H9 (cell line): ENCODE data around the gene NUP35. TPM values are rescaled to one million over a fixed set of nuclear protein-coding genes. Genes with fewer than 3 reads are reported as not detected.

Source experiments
- DNase-seq: peaks from one replicate; pipeline ENCODE4 v3.0.0-alpha.2; 2017
- H2AFZ ChIP-seq: one replicate; pipeline ENCODE4 v1.6.1; 2013; ENCODE audit warnings: mild to moderate bottlenecking, low read length, control low read depth, moderate library complexity
- H2AK5ac ChIP-seq: 2 replicates; pipeline ENCODE4 v1.6.1; 2013; ENCODE audit warnings: low read length, control low read depth, mixed read lengths; ENCODE audit not compliant: insufficient read length
- H2BK120ac ChIP-seq: one replicate; pipeline ENCODE4 v1.6.1; 2013; ENCODE audit warnings: low read depth, mild to moderate bottlenecking, low read length, control low read depth, inconsistent platforms; ENCODE audit not compliant: poor library complexity, severe bottlenecking
- H2BK12ac ChIP-seq: 2 replicates; pipeline ENCODE4 v1.6.1; 2013; ENCODE audit warnings: low read length, control low read depth, mixed read lengths, low read depth; ENCODE audit not compliant: insufficient read length
- H2BK15ac ChIP-seq: 2 replicates; pipeline ENCODE4 v1.6.1; 2013; ENCODE audit warnings: low read depth, low read length, control low read depth
- H2BK20ac ChIP-seq: one replicate; pipeline ENCODE4 v1.6.1; 2013; ENCODE audit warnings: low read depth, mild to moderate bottlenecking, low read length, control low read depth, inconsistent platforms; ENCODE audit not compliant: poor library complexity, severe bottlenecking
- H2BK5ac ChIP-seq: 2 replicates; pipeline ENCODE4 v1.6.1; 2013; ENCODE audit warnings: low read length, control low read depth, mixed read lengths; ENCODE audit not compliant: insufficient read length
- H3K14ac ChIP-seq: 2 replicates; pipeline ENCODE4 v1.6.1; 2013; ENCODE audit warnings: low read length, control low read depth; ENCODE audit not compliant: insufficient read depth
- H3K18ac ChIP-seq: 2 replicates; pipeline ENCODE4 v1.6.1; 2013; ENCODE audit warnings: low read depth, mild to moderate bottlenecking, mixed read lengths, low read length, control low read depth; ENCODE audit not compliant: insufficient read length
- H3K23ac ChIP-seq: 2 replicates; pipeline ENCODE4 v1.6.1; 2013; ENCODE audit warnings: low read length, control low read depth, mixed read lengths, low read depth; ENCODE audit not compliant: insufficient read length
- H3K23me2 ChIP-seq: 2 replicates; pipeline ENCODE4 v1.6.1; 2013; ENCODE audit warnings: low read depth, mild to moderate bottlenecking, mixed read lengths, low read length, control low read depth; ENCODE audit not compliant: insufficient read length, poor library complexity, severe bottlenecking
- H3K27ac ChIP-seq: 2 replicates; pipeline ENCODE4 v1.5.1; 2013; ENCODE audit warnings: low read length, control low read depth, mixed read lengths, low read depth; ENCODE audit not compliant: insufficient read length
- H3K27me3 ChIP-seq: 2 replicates; pipeline ENCODE4 v1.6.1; 2013; ENCODE audit warnings: low read length, control low read depth, inconsistent platforms; ENCODE audit not compliant: insufficient read depth
- H3K4ac ChIP-seq: 2 replicates; pipeline ENCODE4 v1.6.1; 2013; ENCODE audit warnings: low read depth, mild to moderate bottlenecking, control low read depth, inconsistent platforms, low read length, moderate library complexity
- H3K4me1 ChIP-seq: 2 replicates; pipeline ENCODE4 v1.6.1; 2013; ENCODE audit warnings: low read length, control low read depth, inconsistent platforms; ENCODE audit not compliant: insufficient read depth
- H3K4me2 ChIP-seq: 2 replicates; pipeline ENCODE4 v1.6.1; 2013; ENCODE audit warnings: low read length, control low read depth, mixed read lengths; ENCODE audit not compliant: insufficient read length, insufficient read depth
- H3K56ac ChIP-seq: 2 replicates; pipeline ENCODE4 v1.6.1; 2013; ENCODE audit warnings: low read depth, mild to moderate bottlenecking, mixed read lengths, low read length, control low read depth; ENCODE audit not compliant: insufficient read length
- H3K79me1 ChIP-seq: 2 replicates; pipeline ENCODE4 v1.6.1; 2013; ENCODE audit warnings: low read depth, mild to moderate bottlenecking, moderate library complexity, low read length, control low read depth, inconsistent platforms; ENCODE audit not compliant: insufficient read depth, poor library complexity, severe bottlenecking
- H3K79me2 ChIP-seq: 2 replicates; pipeline ENCODE4 v1.6.1; 2013; ENCODE audit warnings: low read length, control low read depth, inconsistent platforms; ENCODE audit not compliant: insufficient read depth
- H3K9ac ChIP-seq: 2 replicates; pipeline ENCODE4 v1.6.1; 2013; ENCODE audit warnings: low read length, control low read depth, mixed read lengths; ENCODE audit not compliant: insufficient read length; ENCODE audit errors: extremely low read depth
- H3K9me3 ChIP-seq: one replicate; pipeline ENCODE4 v1.6.1; 2013; ENCODE audit warnings: low read depth, low read length, inconsistent platforms; ENCODE audit not compliant: control insufficient read depth
- H3T11ph ChIP-seq: one replicate; pipeline ENCODE4 v1.6.1; 2013; ENCODE audit warnings: mild to moderate bottlenecking, low read length, control low read depth, inconsistent platforms
- H4K20me1 ChIP-seq: one replicate; pipeline ENCODE4 v1.6.1; 2013; ENCODE audit not compliant: control insufficient read depth, insufficient read length, insufficient read depth
- H4K5ac ChIP-seq: 2 replicates; pipeline ENCODE4 v1.6.1; 2013; ENCODE audit warnings: low read depth, mild to moderate bottlenecking, mixed read lengths, low read length, control low read depth; ENCODE audit not compliant: insufficient read length
- H4K8ac ChIP-seq: replicated peaks from 2 replicates; pipeline ENCODE4 v1.6.1; 2013; ENCODE audit warnings: low read length, control low read depth, mixed read lengths, low read depth; ENCODE audit not compliant: insufficient read length
- H4K91ac ChIP-seq: 2 replicates; pipeline ENCODE4 v1.6.1; 2013; ENCODE audit warnings: low read depth, mild to moderate bottlenecking, moderate library complexity, mixed read lengths, low read length, control low read depth; ENCODE audit not compliant: insufficient read length
- H3K27ac Mint-ChIP-seq, 3 experiments: 2 replicates in 2 of 3; 3 replicates in 1 of 3; pipeline ENCODE4 v1.8.0; 2020 to 2021; ENCODE audit warnings: mixed read lengths in 3 of 3, mild to moderate bottlenecking in 1 of 3, moderate library complexity in 1 of 3
- H3K27me3 Mint-ChIP-seq: 2 replicates; pipeline ENCODE4 v1.8.0; 2021; ENCODE audit warnings: low read depth, mild to moderate bottlenecking, moderate library complexity, mixed read lengths
- H3K36me3 Mint-ChIP-seq, 3 experiments: 2 replicates in 2 of 3; 3 replicates in 1 of 3; pipeline ENCODE4 v1.8.0; 2020 to 2021; ENCODE audit warnings: low read depth in 3 of 3, mixed read lengths in 3 of 3; ENCODE audit not compliant: insufficient read depth in 1 of 3
- H3K4me1 Mint-ChIP-seq, 2 experiments: 2 replicates each; pipeline ENCODE4 v1.8.0; 2020; ENCODE audit warnings: mixed read lengths in 2 of 2
- H3K4me3 Mint-ChIP-seq, 2 experiments: 2 replicates in 1 of 2; 3 replicates in 1 of 2; pipeline ENCODE4 v1.8.0; 2020 to 2021; ENCODE audit warnings: mild to moderate bottlenecking in 2 of 2, mixed read lengths in 2 of 2, moderate library complexity in 1 of 2
- H3K9me3 Mint-ChIP-seq, 2 experiments: 2 replicates in 1 of 2; 3 replicates in 1 of 2; pipeline ENCODE4 v1.8.0; 2020; ENCODE audit warnings: mild to moderate bottlenecking in 2 of 2, mixed read lengths in 2 of 2, moderate library complexity in 1 of 2
- CTCF ChIP-seq: fragments of 200-600 bp; sonication (generic); conservative IDR thresholded peaks from 3 replicates; pipeline ENCODE4 v1.8.0; 2021; ENCODE audit warnings: antibody characterized with exemption, mild to moderate bottlenecking
- WGBS: extraction: QIAGEN DNeasy Blood & Tissue Kit; methylation state at CpG from one replicate; pipeline ENCODE4 v1.1.7; 2013; ENCODE audit warnings: missing lambda C conversion rate, low lambda C conversion rate, mixed read lengths; ENCODE audit not compliant: insufficient read length; ENCODE audit errors: extremely low coverage; 5-methylcytosine and 5-hydroxymethylcytosine counted together
- total RNA-seq: library from RNA; stranded (reverse); gene quantifications from 2 replicates; pipeline ENCODE4 v1.2.1, GENCODE V29; 2021

NUP35 gene
- total RNA-seq, 1 experiment from 2014 or later, result 53.6 TPM

GRCh38 chr2:183195998-183196409 lies 71.8 kb downstream of the NUP35 start:
- Histone ChIP-seq H3K9me3 (no peaks in the 10 kb centered on the region), H4K5ac (no peak overlapping the region), H2BK120ac (no peak overlapping the region), H3K4me2 (no peak overlapping the region), H3K27ac (no peak overlapping the region), H3K56ac (no peak overlapping the region), H2BK20ac (no peak overlapping the region), H3K4me1 (no peaks in the 10 kb centered on the region), H3K27me3 (no peaks in the 10 kb centered on the region), H2BK5ac (no peak overlapping the region), H4K20me1 (no peaks in the 10 kb centered on the region), H2BK15ac (no peak overlapping the region), H3K79me1 (no peaks in the 10 kb centered on the region), H3T11ph (no peak overlapping the region), H3K4ac (no peak overlapping the region), H2BK12ac (no peak overlapping the region), H4K8ac (no peak overlapping the region), H3K23me2 (no peaks in the 10 kb centered on the region), H3K79me2 (no peaks in the 10 kb centered on the region), H2AK5ac (no peak overlapping the region), H3K9ac (no peak overlapping the region), H3K23ac (no peak overlapping the region), H2AFZ (no peak overlapping the region), H3K18ac (no peak overlapping the region), H4K91ac (no peak overlapping the region), H3K14ac (no peak overlapping the region)
- Mint-ChIP-seq H3K4me1 (no peaks in the 10 kb centered on the region), H3K27ac (peak overlapping the region in 2 of 3 experiments; percentile 11 to 46; a peak in 2 of 7 replicates), H3K36me3 (peaks cover 0 to 10% (median 5%) of the 10 kb centered on the region in 3 experiments; a peak in 4 of 7 replicates), H3K4me3 (no peak overlapping the region), H3K27me3 (no peaks in the 10 kb centered on the region), H3K9me3 (no peaks in the 10 kb centered on the region)
- TF ChIP-seq CTCF, result no peak
- no peak for DNase-seq
- no CpG with 5 or more reads among the region's 1 CpG for WGBS
